GM19351 (cell line): ENCODE data around the gene RHBDL1.

Experiments used
- ATAC-seq: cut with Tn5 transposase; IDR thresholded peaks from one replicate; pipeline ENCODE4 v1.9.1; 2021; ENCODE audit warnings: mild to moderate bottlenecking, moderate library complexity; ENCODE audit not compliant: unreplicated experiment

Gene RHBDL1

GRCh38 chr16:674968-675883 is at the start of gene RHBDL1:
Gene RHBDL1, plus strand, starts transcription at chr16:675671. Its CDS starts 120 bp downstream, at chr16:675791.
- no peak for ATAC-seq

GRCh38 chr16:625977-626765 is 49.3 kb upstream of the RHBDL1 start:
- ATAC-seq = no peak

- no peak for ATAC-seq
Measured at GRCh38 chr16:626787-627453, 48.6 kb upstream of the RHBDL1 start.

GRCh38 chr16:627454-628239 is 47.8 kb upstream of the RHBDL1 start:
- ATAC-seq = no peak

- no peak for ATAC-seq
Measured at GRCh38 chr16:628321-629061, 47.0 kb upstream of the RHBDL1 start.

- no peak for ATAC-seq
Measured at GRCh38 chr16:629185-629832, 46.2 kb upstream of the RHBDL1 start.

GRCh38 chr16:629833-630248 is 45.6 kb upstream of the RHBDL1 start:
- no peak for ATAC-seq

- ATAC-seq = no peak
Measured at GRCh38 chr16:630249-630814, 45.1 kb upstream of the RHBDL1 start.

- no peak for ATAC-seq
Measured at GRCh38 chr16:630815-631405, 44.6 kb upstream of the RHBDL1 start, which contains the start of gene WFIKKN1. Gene WFIKKN1, plus strand, starts transcription at chr16:630985. Its CDS starts 269 bp downstream, at chr16:631254.

- ATAC-seq = no peak
Measured at GRCh38 chr16:631808-632358, 43.6 kb upstream of the RHBDL1 start.

GRCh38 chr16:632486-633335 is 42.8 kb upstream of the RHBDL1 start:
- ATAC-seq = no peak

- no peak for ATAC-seq
Measured at GRCh38 chr16:633336-634050, 42.0 kb upstream of the RHBDL1 start.

GRCh38 chr16:634051-634670 is 41.3 kb upstream of the RHBDL1 start:
- ATAC-seq = no peak

GRCh38 chr16:634996-635395 is 40.5 kb upstream of the RHBDL1 start:
- no peak for ATAC-seq

- ATAC-seq = no peak
Measured at GRCh38 chr16:635573-636205, 39.8 kb upstream of the RHBDL1 start.
